Coronary artery (tissue), 2 donors: ENCODE results near the gene C18orf63.
"Not testable (repeated sequence)": the region's sequence is repeated elsewhere in the genome, so short reads cannot be mapped to it uniquely, and the experiment has no call there.

Experiments
- DNase-seq: peaks from one replicate; pipeline ENCODE4 v3.0.0-alpha.2; 2017; ENCODE audit warnings: low spot score
- H3K27ac ChIP-seq, 2 donors: fragments of 200-600 bp; sonication (generic); one replicate each; pipeline ENCODE4 v1.5.1; 2016 to 2019
- H3K4me3 ChIP-seq: fragments of 200-600 bp; sonication (generic); 2 replicates; pipeline ENCODE4 v1.5.1; 2016; ENCODE audit warnings: mild to moderate bottlenecking, moderate library complexity
- TF ChIP-seq, protein P1 (sequence below): fragments of 200-600 bp; sonication (generic); IDR thresholded peaks from one replicate; pipeline ENCODE4 v1.5.1; 2019; ENCODE audit warnings: antibody characterized with exemption

Gene C18orf63

GRCh38 chr18:74326231-74326630, 10.6 kb downstream of the C18orf63 start:
- Histone ChIP-seq H3K4me3 (no peak overlapping the region), H3K27ac (no peak overlapping the region)
- no peak for DNase-seq
- TF ChIP-seq, protein P1, sequence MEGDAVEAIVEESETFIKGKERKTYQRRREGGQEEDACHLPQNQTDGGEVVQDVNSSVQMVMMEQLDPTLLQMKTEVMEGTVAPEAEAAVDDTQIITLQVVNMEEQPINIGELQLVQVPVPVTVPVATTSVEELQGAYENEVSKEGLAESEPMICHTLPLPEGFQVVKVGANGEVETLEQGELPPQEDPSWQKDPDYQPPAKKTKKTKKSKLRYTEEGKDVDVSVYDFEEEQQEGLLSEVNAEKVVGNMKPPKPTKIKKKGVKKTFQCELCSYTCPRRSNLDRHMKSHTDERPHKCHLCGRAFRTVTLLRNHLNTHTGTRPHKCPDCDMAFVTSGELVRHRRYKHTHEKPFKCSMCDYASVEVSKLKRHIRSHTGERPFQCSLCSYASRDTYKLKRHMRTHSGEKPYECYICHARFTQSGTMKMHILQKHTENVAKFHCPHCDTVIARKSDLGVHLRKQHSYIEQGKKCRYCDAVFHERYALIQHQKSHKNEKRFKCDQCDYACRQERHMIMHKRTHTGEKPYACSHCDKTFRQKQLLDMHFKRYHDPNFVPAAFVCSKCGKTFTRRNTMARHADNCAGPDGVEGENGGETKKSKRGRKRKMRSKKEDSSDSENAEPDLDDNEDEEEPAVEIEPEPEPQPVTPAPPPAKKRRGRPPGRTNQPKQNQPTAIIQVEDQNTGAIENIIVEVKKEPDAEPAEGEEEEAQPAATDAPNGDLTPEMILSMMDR: no peak

GRCh38 chr18:74326791-74327190, 11.2 kb downstream of the C18orf63 start:
- H3K4me3 ChIP-seq, DNase-seq, H3K27ac ChIP-seq: not testable (repeated sequence)

DNA sequence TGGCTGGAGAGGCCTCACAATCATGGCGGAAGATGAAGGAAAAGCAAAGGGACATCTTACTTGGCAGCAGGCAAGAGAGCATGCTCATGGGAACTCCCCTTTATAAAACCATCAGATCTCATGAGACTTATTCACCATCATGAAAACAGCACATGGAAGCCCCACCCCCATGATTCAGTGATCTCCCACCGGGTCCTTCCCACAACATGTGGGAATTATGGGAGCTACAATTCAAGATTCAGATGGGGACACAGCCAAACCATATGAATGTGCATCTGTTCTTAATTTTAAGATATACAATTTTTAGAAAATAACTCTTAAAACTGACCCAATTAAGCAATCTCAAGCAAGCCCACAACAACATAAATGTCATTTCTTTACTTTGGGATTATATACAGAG, 12.6 kb downstream of the C18orf63 start:
- no peak for DNase-seq
- TF ChIP-seq, protein P1: no peak
- no peak overlapping the region for H3K27ac ChIP-seq
- no peak overlapping the region for H3K4me3 ChIP-seq

DNA sequence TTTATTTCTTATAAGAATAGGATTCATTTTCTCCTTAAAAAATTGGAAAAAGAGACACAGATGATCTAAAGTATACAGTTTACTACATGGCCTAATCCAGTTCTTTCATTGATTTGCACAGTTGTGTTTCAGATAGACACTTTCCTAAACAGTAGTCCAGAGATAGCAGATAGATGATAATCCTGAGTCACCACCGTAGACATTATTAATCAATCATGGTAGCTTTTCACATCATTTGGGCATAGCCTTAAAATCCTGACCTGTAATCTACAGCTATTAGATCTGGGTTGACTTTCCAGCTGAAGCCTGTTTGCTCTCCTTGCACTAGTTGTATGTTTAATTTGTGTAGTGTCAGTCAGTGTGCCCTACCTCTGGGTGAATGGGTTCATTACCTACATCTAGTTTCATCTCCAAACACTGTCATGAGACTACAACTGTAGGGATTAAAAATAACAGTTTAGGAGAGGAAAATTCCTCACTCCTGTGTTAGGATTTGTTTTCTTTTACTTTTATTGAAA, 14.1 kb downstream of the C18orf63 start:
- TF ChIP-seq, protein P1: no peak
- H3K27ac ChIP-seq: no peak overlapping the region
- no peak for DNase-seq
- no peak overlapping the region for H3K4me3 ChIP-seq

DNA sequence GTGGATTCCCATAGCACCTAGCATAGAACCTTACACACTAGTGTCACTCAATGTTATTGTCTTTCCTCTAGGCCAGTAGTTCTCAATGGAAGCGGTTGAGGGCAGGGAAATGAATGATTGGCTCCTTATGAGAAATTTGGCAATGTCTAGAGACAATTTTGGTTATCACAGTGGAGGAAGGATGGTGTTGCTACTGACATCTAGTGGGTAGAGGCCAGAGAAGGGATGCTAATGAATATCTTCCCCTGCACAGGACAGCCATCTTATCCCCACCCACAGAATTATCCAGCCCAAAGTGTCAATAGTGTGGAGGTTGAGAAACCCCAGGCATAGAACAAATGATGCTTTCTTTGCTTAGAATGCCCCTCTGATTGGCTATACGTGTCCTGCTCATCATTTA, 15.8 kb downstream of the C18orf63 start:
- no peak for DNase-seq
- H3K4me3 ChIP-seq: no peak overlapping the region
- H3K27ac ChIP-seq: no peak overlapping the region
- TF ChIP-seq, protein P1: no peak

DNA sequence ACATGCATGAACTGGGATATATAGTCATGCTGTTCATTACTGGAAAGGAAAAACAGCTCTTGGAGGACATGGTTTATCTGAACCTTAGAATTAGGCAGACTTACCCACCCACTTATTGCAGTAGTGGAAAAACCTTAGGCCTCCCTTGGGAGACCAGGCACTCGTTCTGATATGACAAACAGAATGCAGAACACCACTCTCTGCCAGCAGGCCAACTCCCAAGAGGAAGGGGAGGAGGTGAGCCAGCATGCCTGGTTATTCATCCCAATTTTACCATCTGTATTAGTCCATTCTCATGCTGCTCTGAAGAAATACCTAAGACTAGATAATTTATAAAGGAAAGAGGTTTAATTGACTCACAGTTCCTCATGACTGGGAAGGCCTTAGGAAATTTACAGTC, 17.5 kb downstream of the C18orf63 start:
- H3K4me3 ChIP-seq: no peak overlapping the region
- no peak for DNase-seq
- TF ChIP-seq, protein P1: no peak
- H3K27ac ChIP-seq: no peak overlapping the region

- Histone ChIP-seq H3K27ac (no peak overlapping the region), H3K4me3 (no peak overlapping the region)
- TF ChIP-seq, protein P1: no peak
- no peak for DNase-seq
Observed at GRCh38 chr18:74334242-74334893, 18.7 kb downstream of the C18orf63 start.
